ENCODE results near the gene IPO11.
"Not testable (repeated sequence)": the region's sequence is repeated elsewhere in the genome, so short reads cannot be mapped to it uniquely, and the experiment has no call there.

DNA sequence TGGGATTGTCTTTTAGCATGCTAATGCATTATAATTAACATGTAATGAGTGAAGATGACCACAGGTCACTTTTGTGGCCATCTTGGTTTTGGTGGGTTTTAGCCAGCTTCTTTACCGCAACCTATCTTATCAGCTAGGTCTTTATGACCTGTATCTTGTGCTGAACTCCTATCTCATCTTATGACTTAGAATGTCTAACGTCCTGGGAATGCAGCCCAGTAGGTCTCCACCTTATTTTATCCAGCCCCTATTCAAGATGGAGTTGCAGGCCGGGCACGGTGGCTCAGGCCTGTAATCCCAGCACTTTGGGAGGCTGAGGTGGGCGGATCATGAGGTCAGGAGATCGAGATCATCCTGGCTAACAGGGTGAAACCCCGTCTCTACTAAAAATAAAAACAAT, 211.9 kb downstream of the IPO11 start:
- TF ChIP-seq, protein P1, sequence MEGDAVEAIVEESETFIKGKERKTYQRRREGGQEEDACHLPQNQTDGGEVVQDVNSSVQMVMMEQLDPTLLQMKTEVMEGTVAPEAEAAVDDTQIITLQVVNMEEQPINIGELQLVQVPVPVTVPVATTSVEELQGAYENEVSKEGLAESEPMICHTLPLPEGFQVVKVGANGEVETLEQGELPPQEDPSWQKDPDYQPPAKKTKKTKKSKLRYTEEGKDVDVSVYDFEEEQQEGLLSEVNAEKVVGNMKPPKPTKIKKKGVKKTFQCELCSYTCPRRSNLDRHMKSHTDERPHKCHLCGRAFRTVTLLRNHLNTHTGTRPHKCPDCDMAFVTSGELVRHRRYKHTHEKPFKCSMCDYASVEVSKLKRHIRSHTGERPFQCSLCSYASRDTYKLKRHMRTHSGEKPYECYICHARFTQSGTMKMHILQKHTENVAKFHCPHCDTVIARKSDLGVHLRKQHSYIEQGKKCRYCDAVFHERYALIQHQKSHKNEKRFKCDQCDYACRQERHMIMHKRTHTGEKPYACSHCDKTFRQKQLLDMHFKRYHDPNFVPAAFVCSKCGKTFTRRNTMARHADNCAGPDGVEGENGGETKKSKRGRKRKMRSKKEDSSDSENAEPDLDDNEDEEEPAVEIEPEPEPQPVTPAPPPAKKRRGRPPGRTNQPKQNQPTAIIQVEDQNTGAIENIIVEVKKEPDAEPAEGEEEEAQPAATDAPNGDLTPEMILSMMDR (IDR thresholded peaks at IDR 0.05) = not testable (repeated sequence)
- TF ChIP-seq POLR2AphosphoS5, EP300 (IDR thresholded peaks at IDR 0.05): not testable (repeated sequence)

Data from suprapubic skin (tissue), 4 donors.